Kidney (tissue), 14 donors: ENCODE data around the gene RPL38. TPM values are rescaled to one million over a fixed set of nuclear protein-coding genes. Genes with fewer than 3 reads are reported as not detected.

Experiments used
- DNase-seq, 5 donors: peaks; one replicate each; pipeline ENCODE4 v3.0.0-alpha.2; 2013 to 2020
- FAIRE-seq: peaks from 2 replicates; lab custom pipeline; 2012; peaks lifted over from hg19 to GRCh38; lab: Jason Lieb, UNC
- H3K27ac ChIP-seq, 2 donors: one replicate each; pipeline ENCODE4 v1.7.0; 2013; ENCODE audit warnings: low read depth in 2 of 2, low read length in 2 of 2, inconsistent platforms in 1 of 2
- H3K27me3 ChIP-seq: one replicate; pipeline ENCODE4 v1.7.1; 2013; ENCODE audit warnings: low read length, inconsistent platforms; ENCODE audit not compliant: control insufficient read depth, insufficient read depth
- H3K36me3 ChIP-seq, 3 donors: one replicate each; pipeline versions ENCODE4 v1.7.0 to v1.7.1; 2013; ENCODE audit warnings: low read length in 3 of 3, control low read depth in 1 of 3, inconsistent platforms in 1 of 3; ENCODE audit not compliant: insufficient read depth in 3 of 3, control insufficient read depth in 2 of 3
- H3K4me1 ChIP-seq, 3 donors: one replicate each; pipeline versions ENCODE4 v1.7.0 to v1.7.1; 2013; ENCODE audit warnings: low read length in 3 of 3, inconsistent platforms in 1 of 3, low read depth in 1 of 3; ENCODE audit not compliant: control insufficient read depth in 2 of 3, insufficient read depth in 2 of 3
- H3K4me3 ChIP-seq, 3 donors: one replicate each; pipeline versions ENCODE4 v1.7.0 to v1.8.1; 2013; ENCODE audit warnings: low read length in 3 of 3, control low read depth in 1 of 3, inconsistent platforms in 1 of 3
- H3K9ac ChIP-seq, 3 donors: one replicate each; pipeline versions ENCODE4 v1.7.0 to v1.7.1; 2013; ENCODE audit warnings: low read length in 3 of 3, control low read depth in 1 of 3, inconsistent platforms in 1 of 3
- H3K9me3 ChIP-seq, 3 donors: one replicate each; pipeline versions ENCODE4 v1.7.0 to v1.7.1; 2013; ENCODE audit warnings: low read length in 3 of 3, control low read depth in 1 of 3, inconsistent platforms in 1 of 3; ENCODE audit not compliant: control insufficient read depth in 2 of 3, insufficient read depth in 1 of 3
- CTCF ChIP-seq: IDR thresholded peaks from 3 replicates; pipeline ENCODE4 v1.5.1; 2012; ENCODE audit warnings: mild to moderate bottlenecking, moderate library complexity, borderline replicate concordance; ENCODE audit not compliant: insufficient read depth; ENCODE audit errors: extremely low read depth
- intact Hi-C: fragments of 100-400 bp; cut with DNase I; formaldehyde crosslinking; loops from one replicate; pipeline ENCODE4 v1.11.1; 2022
- polyA plus RNA-seq: library from polyadenylated mRNA; stranded (reverse); fragments of 350-450 nt; fragmentation: Illumina TruSeq; extraction: RNeasy Lipid Tissue Mini Kit (QIAGEN cat#74804); gene quantifications from one replicate; pipeline ENCODE4 v1.2.3, GENCODE V29; 2014; ENCODE audit warnings: low read depth, low replicate concordance; ENCODE audit not compliant: insufficient read depth
- total RNA-seq: library from RNA; stranded (reverse); fragmentation: NEBNext Ultra II Directional; extraction: Animal tissue kit (Norgen Biotek cat#: 25700); gene quantifications from one replicate; pipeline ENCODE4 v1.2.1, GENCODE V29; 2021
- donor health status: control.
- donor health status: control.
- donor health status: control.
- donor health status: control.
- donor health status: control.
- donor health status: DM: yes; HTN: yes; CAD: no.
- donor health status: Normal renal cell carcinoma (clear cell type).

RPL38 gene
- total and polyA plus RNA-seq, 2 donors from 2014 or later: 664 to 1,966 TPM

GRCh38 chr17:74220946-74221818 is 17.7 kb downstream of the RPL38 start:
- no peaks in the 10 kb centered on the region for H3K27me3 ChIP-seq
- no peaks in the 10 kb centered on the region for H3K36me3 ChIP-seq
- no peak overlapping the region for H3K27ac ChIP-seq
- no peak for FAIRE-seq
- DNase-seq: no peak
- no peaks in the 10 kb centered on the region for H3K4me1 ChIP-seq
- H3K4me3 ChIP-seq: no peak overlapping the region
- no peak overlapping the region for H3K9ac ChIP-seq
- H3K9me3 ChIP-seq: no peaks in the 10 kb centered on the region
- no peak for TF ChIP-seq CTCF
- intact Hi-C loops: no loop called here

GRCh38 chr17:74222399-74222798 is 18.9 kb downstream of the RPL38 start:
- H3K9ac ChIP-seq: no peak overlapping the region
- H3K27ac ChIP-seq: no peak overlapping the region
- DNase-seq (no peak), FAIRE-seq (no peak)
- no peaks in the 10 kb centered on the region for H3K36me3 ChIP-seq
- H3K27me3 ChIP-seq: no peaks in the 10 kb centered on the region
- H3K4me1 ChIP-seq: no peaks in the 10 kb centered on the region
- intact Hi-C loops: no loop called here
- TF ChIP-seq CTCF: no peak
- no peak overlapping the region for H3K4me3 ChIP-seq
- H3K9me3 ChIP-seq: no peaks in the 10 kb centered on the region

GRCh38 chr17:74223901-74224300 is 20.4 kb downstream of the RPL38 start:
- intact Hi-C loops: no loop called here
- no peak overlapping the region for H3K9ac ChIP-seq
- FAIRE-seq: no peak
- no peaks in the 10 kb centered on the region for H3K36me3 ChIP-seq
- H3K9me3 ChIP-seq: no peaks in the 10 kb centered on the region
- H3K27ac ChIP-seq: no peak overlapping the region
- no peak for DNase-seq
- no peak overlapping the region for H3K4me3 ChIP-seq
- no peak for TF ChIP-seq CTCF
- H3K27me3 ChIP-seq: no peaks in the 10 kb centered on the region
- no peaks in the 10 kb centered on the region for H3K4me1 ChIP-seq
